ENCODE data around the gene FUT9.

The FUT9 gene

GRCh38 chr6:96104910-96105309, 89.1 kb downstream of the FUT9 start:
- Mint-ChIP-seq H3K9me3 (peaks cover under 1% of the 10 kb centered on the region), H3K36me3 (ENCODE audit: low read depth) (no peaks in the 10 kb centered on the region), H3K27me3 (no peaks in the 10 kb centered on the region), H3K4me1 (ENCODE audit: low read depth) (no peaks in the 10 kb centered on the region), H3K4me3 (no peak overlapping the region), H3K27ac (no peak overlapping the region)

- H3K4me1 Mint-ChIP-seq (ENCODE audit: low read depth) = no peaks in the 10 kb centered on the region
- H3K9me3 Mint-ChIP-seq = peaks cover 3% of the 10 kb centered on the region
- H3K27me3 Mint-ChIP-seq = no peaks in the 10 kb centered on the region
- no peak overlapping the region for H3K27ac Mint-ChIP-seq
- H3K4me3 Mint-ChIP-seq = no peak overlapping the region
- H3K36me3 Mint-ChIP-seq (ENCODE audit: low read depth) = no peaks in the 10 kb centered on the region
These were observed 95.1 kb downstream of the FUT9 start for GRCh38 chr6:96110878-96111277.

- no peak overlapping the region for H3K4me3 Mint-ChIP-seq
- H3K9me3 Mint-ChIP-seq = peaks cover 6% of the 10 kb centered on the region
- H3K4me1 Mint-ChIP-seq (ENCODE audit: low read depth) = no peaks in the 10 kb centered on the region
- H3K27me3 Mint-ChIP-seq = no peaks in the 10 kb centered on the region
- no peak overlapping the region for H3K27ac Mint-ChIP-seq
- H3K36me3 Mint-ChIP-seq (ENCODE audit: low read depth) = no peaks in the 10 kb centered on the region
These were observed 100.9 kb downstream of the FUT9 start for GRCh38 chr6:96116674-96117073.

- H3K4me3 Mint-ChIP-seq = no peak overlapping the region
- no peaks in the 10 kb centered on the region for H3K36me3 Mint-ChIP-seq (ENCODE audit: low read depth)
- H3K9me3 Mint-ChIP-seq = no peaks in the 10 kb centered on the region
- no peak overlapping the region for H3K27ac Mint-ChIP-seq
- H3K27me3 Mint-ChIP-seq = no peaks in the 10 kb centered on the region
- no peaks in the 10 kb centered on the region for H3K4me1 Mint-ChIP-seq (ENCODE audit: low read depth)
These were observed 109.0 kb downstream of the FUT9 start for GRCh38 chr6:96124778-96125177.

GRCh38 chr6:96138406-96138805, 122.6 kb downstream of the FUT9 start:
- H3K4me3 Mint-ChIP-seq = no peak overlapping the region
- H3K27ac Mint-ChIP-seq = no peak overlapping the region
- no peaks in the 10 kb centered on the region for H3K4me1 Mint-ChIP-seq (ENCODE audit: low read depth)
- H3K9me3 Mint-ChIP-seq = peaks cover 6% of the 10 kb centered on the region
- H3K36me3 Mint-ChIP-seq (ENCODE audit: low read depth) = no peaks in the 10 kb centered on the region
- no peaks in the 10 kb centered on the region for H3K27me3 Mint-ChIP-seq

GRCh38 chr6:96142142-96142541, 126.4 kb downstream of the FUT9 start:
- no peaks in the 10 kb centered on the region for H3K4me1 Mint-ChIP-seq (ENCODE audit: low read depth)
- H3K36me3 Mint-ChIP-seq (ENCODE audit: low read depth) = no peaks in the 10 kb centered on the region
- H3K27me3 Mint-ChIP-seq = no peaks in the 10 kb centered on the region
- no peak overlapping the region for H3K4me3 Mint-ChIP-seq
- H3K9me3 Mint-ChIP-seq = peaks cover 10% of the 10 kb centered on the region
- H3K27ac Mint-ChIP-seq = no peak overlapping the region

- H3K4me3 Mint-ChIP-seq = no peak overlapping the region
- H3K9me3 Mint-ChIP-seq = no peaks in the 10 kb centered on the region
- no peaks in the 10 kb centered on the region for H3K27me3 Mint-ChIP-seq
- H3K36me3 Mint-ChIP-seq (ENCODE audit: low read depth) = no peaks in the 10 kb centered on the region
- H3K27ac Mint-ChIP-seq = no peak overlapping the region
- H3K4me1 Mint-ChIP-seq (ENCODE audit: low read depth) = no peaks in the 10 kb centered on the region
These were observed 134.7 kb downstream of the FUT9 start for GRCh38 chr6:96150431-96150830.

GRCh38 chr6:96151707-96152106, 135.9 kb downstream of the FUT9 start:
- Mint-ChIP-seq H3K27me3 (no peaks in the 10 kb centered on the region), H3K4me1 (ENCODE audit: low read depth) (peaks cover under 1% of the 10 kb centered on the region), H3K36me3 (ENCODE audit: low read depth) (no peaks in the 10 kb centered on the region), H3K27ac (no peak overlapping the region), H3K9me3 (no peaks in the 10 kb centered on the region), H3K4me3 (no peak overlapping the region)

- H3K36me3 Mint-ChIP-seq (ENCODE audit: low read depth) = no peaks in the 10 kb centered on the region
- no peak overlapping the region for H3K27ac Mint-ChIP-seq
- peaks cover 4% of the 10 kb centered on the region for H3K4me1 Mint-ChIP-seq (ENCODE audit: low read depth)
- H3K9me3 Mint-ChIP-seq = no peaks in the 10 kb centered on the region
- H3K27me3 Mint-ChIP-seq = no peaks in the 10 kb centered on the region
- no peak overlapping the region for H3K4me3 Mint-ChIP-seq
These were observed 136.4 kb downstream of the FUT9 start for GRCh38 chr6:96152114-96152708.

- Mint-ChIP-seq H3K27ac (no peak overlapping the region), H3K27me3 (no peaks in the 10 kb centered on the region), H3K4me3 (no peak overlapping the region), H3K4me1 (ENCODE audit: low read depth) (peaks cover 4% of the 10 kb centered on the region), H3K36me3 (ENCODE audit: low read depth) (no peaks in the 10 kb centered on the region), H3K9me3 (no peaks in the 10 kb centered on the region)
These were observed 138.0 kb downstream of the FUT9 start for GRCh38 chr6:96153775-96154174.

GRCh38 chr6:96156425-96156824, 140.7 kb downstream of the FUT9 start:
- H3K36me3 Mint-ChIP-seq (ENCODE audit: low read depth) = no peaks in the 10 kb centered on the region

GRCh38 chr6:96157018-96157565, 141.3 kb downstream of the FUT9 start:
- Mint-ChIP-seq H3K27ac (no peak overlapping the region), H3K27me3 (no peaks in the 10 kb centered on the region), H3K9me3 (no peaks in the 10 kb centered on the region), H3K4me3 (no peak overlapping the region), H3K36me3 (ENCODE audit: low read depth) (no peaks in the 10 kb centered on the region), H3K4me1 (ENCODE audit: low read depth) (peaks cover 4% of the 10 kb centered on the region)

More at GRCh38 chr6:96156425-96156824, 140.7 kb downstream of the FUT9 start:
- H3K4me1 Mint-ChIP-seq (ENCODE audit: low read depth) = peaks cover 4% of the 10 kb centered on the region
- H3K27me3 Mint-ChIP-seq = no peaks in the 10 kb centered on the region
- no peak overlapping the region for H3K4me3 Mint-ChIP-seq
- no peak overlapping the region for H3K27ac Mint-ChIP-seq
- H3K9me3 Mint-ChIP-seq = no peaks in the 10 kb centered on the region

GRCh38 chr6:96162711-96163120, 146.9 kb downstream of the FUT9 start:
- Mint-ChIP-seq H3K36me3 (ENCODE audit: low read depth) (no peaks in the 10 kb centered on the region), H3K27me3 (no peaks in the 10 kb centered on the region), H3K9me3 (peaks cover 2% of the 10 kb centered on the region), H3K27ac (no peak overlapping the region), H3K4me1 (ENCODE audit: low read depth) (no peaks in the 10 kb centered on the region), H3K4me3 (no peak overlapping the region)

GRCh38 chr6:96164802-96165201, 149.0 kb downstream of the FUT9 start:
- Mint-ChIP-seq H3K27ac (no peak overlapping the region), H3K4me3 (no peak overlapping the region), H3K4me1 (ENCODE audit: low read depth) (no peaks in the 10 kb centered on the region), H3K36me3 (ENCODE audit: low read depth) (no peaks in the 10 kb centered on the region), H3K27me3 (no peaks in the 10 kb centered on the region), H3K9me3 (peaks cover 3% of the 10 kb centered on the region)

GRCh38 chr6:96171112-96171511, 155.3 kb downstream of the FUT9 start:
- H3K4me1 Mint-ChIP-seq (ENCODE audit: low read depth) = no peaks in the 10 kb centered on the region
- H3K36me3 Mint-ChIP-seq (ENCODE audit: low read depth) = no peaks in the 10 kb centered on the region
- no peak overlapping the region for H3K4me3 Mint-ChIP-seq
- peaks cover 3% of the 10 kb centered on the region for H3K9me3 Mint-ChIP-seq
- H3K27ac Mint-ChIP-seq = no peak overlapping the region
- no peaks in the 10 kb centered on the region for H3K27me3 Mint-ChIP-seq

- no peak overlapping the region for H3K27ac Mint-ChIP-seq
- no peak overlapping the region for H3K4me3 Mint-ChIP-seq
- H3K36me3 Mint-ChIP-seq (ENCODE audit: low read depth) = no peaks in the 10 kb centered on the region
- H3K4me1 Mint-ChIP-seq (ENCODE audit: low read depth) = no peaks in the 10 kb centered on the region
- H3K9me3 Mint-ChIP-seq = peaks cover 4% of the 10 kb centered on the region
- peaks cover 4% of the 10 kb centered on the region for H3K27me3 Mint-ChIP-seq
These were observed 169.0 kb downstream of the FUT9 start for GRCh38 chr6:96184798-96185197.
